ENCODE data around the gene SPRR1B.
"Not testable (repeated sequence)": the region's sequence is repeated elsewhere in the genome, so short reads cannot be mapped to it uniquely, and the experiment has no call there.

SPRR1B gene

GRCh38 chr1:153040950-153041631 is 10.1 kb downstream of the SPRR1B start, which contains the start of gene SPRR2D:
Gene SPRR2D (minus strand): TSS chr1:153041120. CDS start chr1:153040346, 774 bp downstream.
- no peak for DNase-seq

- DNase-seq = no peak
Observed at GRCh38 chr1:153049211-153049610, 18.2 kb downstream of the SPRR1B start.

DNA sequence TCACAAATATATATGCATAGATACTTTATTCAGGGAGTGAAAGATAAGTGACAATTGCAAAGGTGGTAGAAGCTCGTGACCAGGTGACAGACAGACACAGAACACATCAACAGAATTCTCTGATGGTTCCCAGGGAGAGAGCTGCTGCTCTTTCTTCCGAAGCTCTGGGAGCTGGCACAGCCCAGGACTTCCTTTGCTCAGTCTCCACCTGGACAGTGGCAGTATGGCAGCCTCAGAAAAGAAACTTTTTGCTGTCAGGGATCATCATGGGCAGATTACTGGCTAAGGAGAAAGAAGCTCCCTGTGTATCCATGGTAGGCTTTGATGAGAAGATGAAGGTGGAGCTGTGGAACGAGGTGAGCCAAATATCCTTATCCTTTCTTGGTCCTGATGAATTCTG is 25.1 kb downstream of the SPRR1B start:
- not testable (repeated sequence) for DNase-seq

DNA sequence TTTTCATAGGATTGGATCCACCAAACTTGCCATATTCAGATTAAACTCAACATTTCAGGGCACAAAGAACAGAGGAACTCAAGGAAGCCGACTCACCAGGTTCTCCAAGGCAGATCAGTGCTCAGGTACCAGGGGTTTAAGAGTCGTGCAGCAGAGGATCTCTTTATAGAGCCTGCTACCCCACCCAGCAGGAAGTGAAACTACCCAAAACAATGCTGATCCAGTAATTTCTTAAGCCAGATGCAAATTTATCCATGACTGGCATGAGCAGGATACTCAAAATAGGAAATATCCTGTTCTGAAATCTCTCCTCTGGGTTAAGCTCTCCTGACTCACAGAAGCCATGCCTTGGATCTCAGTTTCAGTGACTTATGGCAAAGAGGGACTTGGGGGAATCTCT is 26.4 kb downstream of the SPRR1B start, which contains the start of gene SPRR2A:
Gene SPRR2A, minus strand, starts transcription at position 138 of the 400 bp plus-strand sequence. CDS start 777 bp downstream, outside the sequence.
- DNase-seq = no peak

GRCh38 chr1:153058154-153058553 is 27.2 kb downstream of the SPRR1B start:
- DNase-seq = no peak

- DNase-seq = no peak
Observed at GRCh38 chr1:153058826-153059784, 28.1 kb downstream of the SPRR1B start.

GRCh38 chr1:153070243-153070642 is 39.2 kb downstream of the SPRR1B start:
- no peak for DNase-seq

GRCh38 chr1:153071511-153071910 is 40.5 kb downstream of the SPRR1B start, which contains the start of gene SPRR2B:
Gene SPRR2B (minus strand): TSS chr1:153071611. CDS start chr1:153070839, 772 bp downstream.
- DNase-seq = no peak

- DNase-seq = no peak
Observed at GRCh38 chr1:153072806-153073726, 42.1 kb downstream of the SPRR1B start.

- no peak for DNase-seq
Observed at GRCh38 chr1:153081736-153082135, 50.7 kb downstream of the SPRR1B start.
